Activated naive CD8-positive, alpha-beta T cell (primary cell): Measurements from ENCODE around the gene CYS1.

Experiments used
- H3K27ac Mint-ChIP-seq: one replicate; pipeline ENCODE4 v1.8.0; 2021; ENCODE audit warnings: mixed read lengths
- H3K27me3 Mint-ChIP-seq: one replicate; pipeline ENCODE4 v1.8.0; 2021; ENCODE audit warnings: mixed read lengths
- H3K36me3 Mint-ChIP-seq: one replicate; pipeline ENCODE4 v1.8.0; 2021; ENCODE audit warnings: mixed read lengths
- H3K4me1 Mint-ChIP-seq: one replicate; pipeline ENCODE4 v1.8.0; 2021; ENCODE audit warnings: low read depth, mixed read lengths
- H3K4me3 Mint-ChIP-seq: one replicate; pipeline ENCODE4 v1.8.0; 2021; ENCODE audit warnings: mild to moderate bottlenecking, mixed read lengths
- H3K9me3 Mint-ChIP-seq: one replicate; pipeline ENCODE4 v1.8.0; 2021; ENCODE audit warnings: low read depth, mixed read lengths

CYS1 gene

DNA sequence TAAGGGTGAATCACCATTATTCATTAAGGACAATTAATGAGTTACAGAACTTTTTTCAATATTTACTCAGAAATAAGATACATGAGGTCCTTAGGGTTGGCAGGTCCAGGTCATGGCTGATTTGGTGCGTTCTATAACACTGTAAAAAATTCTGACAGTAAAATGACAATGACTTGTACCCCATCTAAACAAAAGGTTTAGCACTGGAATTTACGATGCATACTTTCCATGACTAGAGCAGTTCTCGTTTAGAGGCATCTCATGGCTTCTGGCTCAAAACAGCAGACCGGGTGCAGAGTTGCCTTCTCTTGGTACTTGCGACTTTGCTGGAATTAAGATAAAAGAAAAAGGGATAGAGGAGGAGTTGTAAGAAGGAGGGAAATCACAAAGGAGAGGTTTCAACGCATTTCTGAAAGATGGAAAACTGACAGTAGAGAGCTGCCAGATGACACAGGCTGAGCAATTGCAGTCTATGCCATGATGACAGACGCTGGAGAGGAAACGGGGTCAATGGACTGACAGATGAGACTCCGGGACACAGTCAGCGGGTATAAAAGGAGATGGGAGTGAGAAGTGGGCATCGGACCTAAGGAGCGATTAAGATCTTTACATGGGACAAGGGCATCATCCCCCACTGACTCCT is 4.1 kb upstream of the CYS1 start:
- Mint-ChIP-seq H3K27me3 (peaks cover 32% of the 10 kb centered on the region), H3K9me3 (no peaks in the 10 kb centered on the region), H3K4me3 (no peak overlapping the region), H3K27ac (no peak overlapping the region), H3K4me1 (peaks cover 7% of the 10 kb centered on the region), H3K36me3 (no peaks in the 10 kb centered on the region)

DNA sequence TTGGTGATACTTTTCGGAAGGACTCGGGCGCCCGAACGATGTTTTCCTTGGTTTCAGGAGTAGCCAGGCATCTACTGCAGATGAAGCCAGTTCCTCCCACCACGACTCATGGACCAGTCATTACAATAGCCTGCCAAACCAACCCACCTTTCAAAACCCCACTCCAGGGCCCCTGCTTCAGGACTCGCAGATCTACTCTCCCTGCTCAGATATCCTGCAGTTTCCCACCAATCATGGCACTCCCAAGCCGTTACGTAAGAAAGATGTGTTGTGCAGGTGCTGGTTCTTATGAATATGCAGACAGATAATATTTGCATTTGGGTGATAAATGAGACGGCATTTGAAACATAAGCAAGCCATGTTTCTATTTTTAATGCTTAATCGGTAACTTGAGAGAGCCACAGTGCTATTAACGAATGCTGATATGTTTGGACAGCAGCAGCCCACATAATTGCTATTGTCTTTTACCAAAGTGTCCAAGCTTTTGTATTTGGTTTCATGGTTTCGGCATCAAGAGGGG is 3.5 kb upstream of the CYS1 start:
- H3K36me3 Mint-ChIP-seq, result no peaks in the 10 kb centered on the region
- H3K4me3 Mint-ChIP-seq, result no peak overlapping the region
- peaks cover 36% of the 10 kb centered on the region for H3K27me3 Mint-ChIP-seq
- H3K27ac Mint-ChIP-seq, result no peak overlapping the region
- no peaks in the 10 kb centered on the region for H3K9me3 Mint-ChIP-seq
- peaks cover 12% of the 10 kb centered on the region for H3K4me1 Mint-ChIP-seq

DNA sequence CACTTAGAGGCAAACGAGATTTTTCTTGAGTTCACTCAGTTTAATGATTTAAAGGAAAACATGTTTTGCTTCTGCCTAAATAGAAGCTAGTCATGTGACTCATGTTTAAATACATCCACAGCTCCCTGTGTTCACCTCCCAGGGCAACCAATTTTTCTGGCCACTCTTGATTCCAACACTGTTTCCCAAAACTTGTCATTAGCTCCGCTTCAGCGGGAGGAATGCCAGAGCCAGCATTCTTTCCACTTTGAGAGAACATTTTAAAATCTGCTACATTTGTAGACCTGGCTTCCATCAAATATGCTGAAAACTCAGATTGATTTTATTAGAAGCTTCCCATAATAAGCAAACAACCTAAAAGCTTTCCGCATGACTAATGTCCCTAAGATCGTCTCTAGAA is 2.8 kb upstream of the CYS1 start:
- H3K27me3 Mint-ChIP-seq, result peaks cover 43% of the 10 kb centered on the region
- H3K4me1 Mint-ChIP-seq, result peaks cover 12% of the 10 kb centered on the region
- no peaks in the 10 kb centered on the region for H3K9me3 Mint-ChIP-seq
- no peaks in the 10 kb centered on the region for H3K36me3 Mint-ChIP-seq
- H3K4me3 Mint-ChIP-seq, result no peak overlapping the region
- no peak overlapping the region for H3K27ac Mint-ChIP-seq

DNA sequence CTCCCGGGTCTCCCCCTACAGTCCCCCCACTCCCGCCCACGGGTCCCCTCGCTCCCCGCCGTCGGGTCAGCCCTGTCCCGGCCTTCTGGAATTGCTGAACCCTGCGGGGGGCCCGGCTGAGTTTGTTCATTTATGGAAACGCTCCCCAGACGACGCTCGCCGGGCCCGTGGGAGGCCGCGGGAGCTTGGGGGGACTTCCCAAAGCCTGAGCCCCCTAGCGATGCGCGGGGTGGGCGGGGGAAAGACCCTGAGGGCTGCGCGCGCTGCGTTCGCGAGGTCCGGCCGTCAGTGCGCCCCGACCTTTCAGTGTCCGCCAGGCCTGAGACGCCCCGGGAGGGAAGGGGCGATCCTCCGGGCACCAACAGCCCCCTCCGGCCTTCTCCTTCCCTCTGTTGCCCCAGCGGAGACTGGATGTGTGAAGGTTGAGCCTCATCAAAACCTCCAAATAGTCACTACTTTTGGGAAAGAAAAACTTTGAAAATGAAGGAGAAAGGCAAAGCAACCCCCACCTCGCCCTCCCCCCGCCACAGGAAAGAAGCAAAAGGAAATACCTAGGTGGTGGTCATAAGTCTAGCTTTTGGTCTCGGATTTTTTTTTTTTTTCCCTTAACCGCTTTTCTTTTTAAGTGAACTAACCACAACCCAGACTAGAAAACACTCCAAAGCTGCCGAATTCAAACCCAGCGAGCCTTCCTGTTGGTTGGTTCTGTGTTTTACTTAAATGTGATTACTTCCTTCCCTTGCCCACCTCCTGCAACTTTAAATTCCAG is 509 bp upstream of the CYS1 start:
- no peaks in the 10 kb centered on the region for H3K36me3 Mint-ChIP-seq

DNA sequence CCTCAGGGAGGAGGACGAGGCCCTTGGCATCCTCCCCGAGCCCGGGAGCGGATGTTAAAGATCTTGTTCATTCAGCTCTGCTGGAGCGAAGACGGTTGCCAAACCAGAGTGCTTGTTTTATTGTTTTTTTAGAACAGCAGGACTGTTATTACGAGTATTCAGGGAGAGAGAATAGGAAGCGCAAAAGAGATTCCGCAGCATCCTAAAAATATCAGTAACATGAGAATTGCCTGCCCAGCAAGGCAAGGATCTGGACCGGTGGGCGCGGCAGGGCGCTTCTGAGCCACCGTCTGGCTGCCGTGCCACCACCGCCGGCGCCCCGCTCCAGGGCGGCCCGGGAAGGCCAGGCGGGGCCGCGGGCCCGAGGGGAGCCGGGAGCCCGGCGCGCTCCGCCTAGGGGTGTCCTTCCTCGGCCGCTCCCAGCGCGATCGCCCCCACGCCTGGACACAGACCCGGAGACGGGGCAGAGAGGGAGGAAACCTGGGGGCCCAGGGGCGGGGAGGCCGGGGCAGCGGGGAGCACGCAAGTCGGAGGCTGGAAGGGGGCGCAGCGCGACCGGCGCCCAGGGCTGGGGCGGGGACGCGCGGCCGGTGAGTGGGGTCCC is 843 bp downstream of the CYS1 start:
- peaks cover 54% of the 10 kb centered on the region for H3K27me3 Mint-ChIP-seq
- no peaks in the 10 kb centered on the region for H3K9me3 Mint-ChIP-seq
- peaks cover 12% of the 10 kb centered on the region for H3K4me1 Mint-ChIP-seq
- no peaks in the 10 kb centered on the region for H3K36me3 Mint-ChIP-seq
- H3K4me3 Mint-ChIP-seq, result peak overlapping the region; percentile 79
- no peak overlapping the region for H3K27ac Mint-ChIP-seq

More for the DNA sequence above, 509 bp upstream of the CYS1 start:
- H3K27ac Mint-ChIP-seq, result no peak overlapping the region
- no peaks in the 10 kb centered on the region for H3K9me3 Mint-ChIP-seq
- peaks cover 12% of the 10 kb centered on the region for H3K4me1 Mint-ChIP-seq
- H3K4me3 Mint-ChIP-seq, result peak overlapping the region; percentile 69
- peaks cover 54% of the 10 kb centered on the region for H3K27me3 Mint-ChIP-seq

DNA sequence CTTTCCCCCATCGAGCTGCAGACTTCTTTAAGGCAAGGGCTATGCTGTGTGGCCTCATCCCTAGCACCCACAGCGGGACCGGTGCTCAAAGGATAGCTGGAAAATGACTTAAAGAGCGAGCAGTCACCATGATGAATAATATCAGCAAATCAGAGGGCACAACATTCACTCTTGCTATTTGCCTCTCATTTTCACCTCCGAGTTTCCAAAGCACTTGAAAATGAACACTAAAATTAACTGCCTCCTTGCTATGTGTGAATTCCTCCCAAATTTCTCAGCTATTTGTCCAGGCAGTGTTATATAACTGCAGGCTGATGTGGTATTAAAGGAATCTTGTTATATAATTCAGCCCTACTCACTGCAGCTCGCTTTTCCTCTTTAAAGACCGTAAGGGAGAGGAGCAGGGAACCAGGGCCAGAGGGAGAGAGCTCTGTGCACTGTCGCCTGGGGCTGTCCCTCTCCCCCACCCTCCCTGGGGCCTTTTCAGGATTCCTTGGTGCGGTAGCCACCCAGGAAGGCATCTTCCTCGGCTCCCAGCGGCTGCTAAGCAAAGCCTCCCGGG is 1.4 kb downstream of the CYS1 start:
- Mint-ChIP-seq H3K27me3 (peaks cover 52% of the 10 kb centered on the region), H3K27ac (no peak overlapping the region), H3K4me3 (peak overlapping the region; percentile 79), H3K9me3 (no peaks in the 10 kb centered on the region), H3K4me1 (peaks cover 12% of the 10 kb centered on the region), H3K36me3 (no peaks in the 10 kb centered on the region)

DNA sequence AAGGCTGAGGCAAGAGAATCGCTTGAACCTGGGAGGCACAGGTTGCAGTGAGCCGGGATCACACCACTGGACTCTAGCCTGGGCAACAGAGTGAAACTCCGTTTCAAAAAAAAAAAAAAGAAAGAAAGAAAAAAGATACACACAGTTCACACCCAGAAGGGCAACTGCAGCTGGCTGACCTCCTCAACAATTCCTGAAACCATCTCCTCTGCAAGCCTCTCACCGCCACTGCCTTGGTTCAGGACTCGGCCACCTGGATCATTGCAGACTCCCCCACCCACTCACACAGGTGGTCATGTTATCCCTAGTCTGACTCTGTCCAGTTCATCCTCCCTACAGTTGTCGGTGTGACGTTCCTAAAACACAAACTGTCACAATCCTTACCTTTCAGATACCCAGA is 2.2 kb downstream of the CYS1 start:
- Mint-ChIP-seq H3K27me3 (peaks cover 46% of the 10 kb centered on the region), H3K9me3 (no peaks in the 10 kb centered on the region), H3K36me3 (no peaks in the 10 kb centered on the region), H3K4me3 (peak overlapping the region; percentile 30), H3K27ac (no peak overlapping the region), H3K4me1 (peaks cover 12% of the 10 kb centered on the region)

DNA sequence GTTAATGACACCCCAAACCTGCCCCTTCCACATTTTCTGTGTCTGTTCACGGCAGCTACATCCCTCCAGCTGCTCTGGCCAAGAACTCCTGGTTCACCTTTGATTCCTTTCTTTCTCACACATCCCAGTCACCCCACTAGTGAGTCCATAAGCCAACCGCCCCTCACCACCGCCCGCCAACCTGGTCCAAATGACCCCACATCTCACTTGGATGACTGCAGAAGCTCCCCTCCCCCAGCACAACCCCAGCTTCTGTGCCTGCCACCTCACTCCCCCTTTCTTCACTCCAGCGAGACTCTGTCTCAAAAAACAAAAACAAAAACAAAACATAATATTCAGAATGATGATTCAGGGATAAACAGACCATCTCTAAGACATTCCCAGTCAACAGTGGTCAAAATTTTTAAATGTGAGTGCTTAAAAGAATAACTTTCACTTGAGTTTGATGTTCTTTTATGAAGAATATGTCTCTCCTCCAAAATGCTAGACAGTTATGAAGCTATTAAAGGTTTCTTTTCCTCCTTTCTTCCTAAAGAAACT is 3.2 kb downstream of the CYS1 start:
- no peaks in the 10 kb centered on the region for H3K36me3 Mint-ChIP-seq
- H3K9me3 Mint-ChIP-seq, result no peaks in the 10 kb centered on the region
- H3K4me3 Mint-ChIP-seq, result no peak overlapping the region
- peaks cover 17% of the 10 kb centered on the region for H3K4me1 Mint-ChIP-seq
- H3K27ac Mint-ChIP-seq, result no peak overlapping the region
- peaks cover 47% of the 10 kb centered on the region for H3K27me3 Mint-ChIP-seq

DNA sequence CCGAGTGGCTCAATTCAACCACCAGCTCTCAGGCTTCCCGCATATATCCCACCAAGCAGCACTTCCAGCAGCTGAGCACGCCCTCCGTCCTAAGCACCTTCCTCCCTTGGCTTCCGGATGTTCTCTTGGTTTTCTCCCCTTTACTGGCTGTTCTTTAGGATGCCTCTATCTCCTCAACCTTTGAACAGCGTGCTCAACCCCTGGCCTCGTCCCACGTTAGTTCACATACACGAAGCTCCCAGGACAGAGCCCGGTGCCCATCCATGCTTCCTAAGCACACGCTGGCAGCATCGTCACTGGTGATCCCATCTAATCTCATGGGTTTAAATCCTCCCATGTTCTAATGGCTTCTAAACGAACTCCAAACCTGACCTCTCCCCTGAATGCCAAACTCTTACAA is 3.7 kb downstream of the CYS1 start:
- Mint-ChIP-seq H3K27ac (no peak overlapping the region), H3K4me1 (peaks cover 17% of the 10 kb centered on the region)

DNA sequence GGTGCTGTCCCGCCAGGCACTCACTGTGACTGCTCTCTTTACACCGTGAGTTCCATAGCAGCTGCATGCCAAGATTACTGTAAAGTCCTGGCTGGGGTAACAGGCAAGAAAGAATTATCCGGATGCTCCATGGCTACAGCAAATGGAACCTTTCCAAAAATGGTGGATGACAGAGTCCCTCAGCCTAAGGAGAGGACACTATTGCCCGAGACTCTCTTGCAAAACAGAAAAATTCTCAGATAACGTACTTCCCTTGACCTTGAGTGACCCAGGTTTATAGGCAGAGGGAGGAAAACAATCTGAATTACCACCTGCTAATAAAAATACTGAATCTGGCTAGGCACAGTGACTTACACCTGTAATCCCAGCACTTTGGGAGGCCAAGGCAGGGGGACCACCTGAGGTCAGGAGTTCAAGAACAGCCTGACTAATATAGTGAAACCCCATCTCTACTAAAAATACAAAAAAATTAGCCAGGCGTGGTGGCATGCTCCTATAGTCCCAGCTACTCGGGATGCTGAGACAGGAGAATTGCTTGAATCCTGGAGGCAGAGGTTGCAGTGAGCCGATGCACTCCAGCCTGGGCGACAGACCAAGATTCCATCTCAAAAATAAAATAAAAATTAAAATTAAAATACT is 4.5 kb downstream of the CYS1 start:
- Mint-ChIP-seq H3K9me3 (no peaks in the 10 kb centered on the region), H3K4me3 (no peak overlapping the region), H3K27ac (no peak overlapping the region), H3K4me1 (peaks cover 10% of the 10 kb centered on the region), H3K36me3 (no peaks in the 10 kb centered on the region), H3K27me3 (peaks cover 41% of the 10 kb centered on the region)

More for the DNA sequence above, 3.7 kb downstream of the CYS1 start:
- H3K4me3 Mint-ChIP-seq, result no peak overlapping the region
- H3K27me3 Mint-ChIP-seq, result peaks cover 46% of the 10 kb centered on the region
- no peaks in the 10 kb centered on the region for H3K36me3 Mint-ChIP-seq
- H3K9me3 Mint-ChIP-seq, result no peaks in the 10 kb centered on the region

DNA sequence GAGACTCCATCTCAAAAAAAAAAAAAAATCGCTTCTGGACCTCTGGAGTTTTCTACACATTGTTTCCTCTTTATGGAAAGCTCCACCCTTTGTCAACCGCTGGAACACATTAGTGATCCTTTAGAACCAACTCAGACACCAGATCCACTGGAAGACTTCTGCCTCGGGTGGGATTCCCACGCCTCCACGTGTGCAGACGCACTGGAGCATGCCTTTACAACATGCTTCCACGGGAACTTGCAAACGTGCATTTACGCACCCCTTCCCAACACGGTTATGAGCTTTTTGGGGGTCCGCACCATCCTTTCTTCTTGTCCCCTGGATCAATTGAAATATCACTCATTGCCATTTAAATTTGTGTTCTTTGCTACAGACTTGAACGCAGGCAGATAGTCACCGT is 5.1 kb downstream of the CYS1 start:
- H3K4me1 Mint-ChIP-seq, result peaks cover 10% of the 10 kb centered on the region
- peaks cover 41% of the 10 kb centered on the region for H3K27me3 Mint-ChIP-seq
- no peaks in the 10 kb centered on the region for H3K36me3 Mint-ChIP-seq
- no peak overlapping the region for H3K4me3 Mint-ChIP-seq
- no peak overlapping the region for H3K27ac Mint-ChIP-seq
- H3K9me3 Mint-ChIP-seq, result no peaks in the 10 kb centered on the region

DNA sequence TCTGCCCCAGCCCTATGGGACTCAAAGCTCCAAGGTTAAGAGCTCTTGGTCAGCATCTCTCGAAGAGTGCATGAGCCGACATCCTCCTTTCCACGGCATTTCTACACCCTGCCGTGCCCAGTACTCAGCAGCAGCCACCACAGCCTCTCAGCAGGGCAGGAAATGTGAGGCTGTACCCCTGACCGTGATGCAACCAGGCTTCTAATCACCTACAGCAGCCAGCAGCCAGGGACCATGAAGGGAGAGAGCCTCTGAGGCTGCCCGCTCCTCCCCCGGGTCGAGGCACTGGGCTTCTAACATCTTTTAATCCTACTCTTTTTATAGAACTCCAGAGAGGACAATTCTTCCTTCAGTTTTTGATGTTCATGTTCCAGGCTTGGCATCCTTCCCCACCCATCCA is 6.5 kb downstream of the CYS1 start:
- H3K9me3 Mint-ChIP-seq, result no peaks in the 10 kb centered on the region
- no peak overlapping the region for H3K27ac Mint-ChIP-seq
- no peaks in the 10 kb centered on the region for H3K36me3 Mint-ChIP-seq
- peaks cover 36% of the 10 kb centered on the region for H3K27me3 Mint-ChIP-seq
- H3K4me3 Mint-ChIP-seq, result no peak overlapping the region
- H3K4me1 Mint-ChIP-seq, result peaks cover 4% of the 10 kb centered on the region

DNA sequence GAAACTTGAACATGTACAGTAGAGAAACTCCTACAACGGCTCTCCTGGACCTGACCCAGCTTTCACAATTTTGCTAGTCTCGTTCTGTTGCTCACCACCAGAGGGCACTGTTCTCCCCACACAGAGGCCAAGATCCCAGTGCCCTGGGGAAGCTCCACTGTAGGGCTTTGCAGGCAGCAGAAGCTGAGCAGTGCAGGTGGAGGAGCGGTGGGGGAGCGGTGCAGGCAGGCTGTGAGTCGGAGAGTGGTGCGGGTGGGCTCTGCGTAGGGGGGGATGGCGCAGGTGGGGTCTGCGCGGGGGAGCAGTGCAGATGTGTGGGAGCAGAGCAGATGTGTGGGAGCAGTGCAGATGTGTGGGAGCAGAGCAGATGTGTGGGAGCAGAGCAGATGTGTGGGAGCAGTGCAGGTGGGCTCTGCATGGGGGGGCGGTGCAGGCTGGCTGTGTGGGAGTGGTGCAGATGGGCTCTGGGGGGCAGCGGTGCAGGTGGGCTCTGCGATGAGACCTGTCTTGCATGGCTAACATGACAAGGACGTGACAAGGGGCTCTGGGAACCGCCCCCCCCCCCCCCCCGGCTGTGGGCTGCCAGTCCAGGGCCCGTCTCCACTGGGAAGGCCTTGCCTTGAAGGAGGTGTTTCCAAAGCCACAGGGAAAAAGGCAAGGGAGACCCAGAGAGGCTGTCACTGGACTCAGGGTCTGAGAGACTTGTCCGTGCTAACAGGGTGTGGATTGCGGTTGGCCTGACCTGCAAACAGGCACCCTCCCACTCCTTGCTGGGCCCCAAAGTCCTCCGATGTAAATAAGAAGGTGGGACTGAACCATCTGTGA is 7.3 kb downstream of the CYS1 start:
- Mint-ChIP-seq H3K4me1 (peaks cover 4% of the 10 kb centered on the region), H3K4me3 (no peak overlapping the region), H3K9me3 (peaks cover 3% of the 10 kb centered on the region), H3K27me3 (peaks cover 28% of the 10 kb centered on the region), H3K27ac (no peak overlapping the region), H3K36me3 (peaks cover 2% of the 10 kb centered on the region)

DNA sequence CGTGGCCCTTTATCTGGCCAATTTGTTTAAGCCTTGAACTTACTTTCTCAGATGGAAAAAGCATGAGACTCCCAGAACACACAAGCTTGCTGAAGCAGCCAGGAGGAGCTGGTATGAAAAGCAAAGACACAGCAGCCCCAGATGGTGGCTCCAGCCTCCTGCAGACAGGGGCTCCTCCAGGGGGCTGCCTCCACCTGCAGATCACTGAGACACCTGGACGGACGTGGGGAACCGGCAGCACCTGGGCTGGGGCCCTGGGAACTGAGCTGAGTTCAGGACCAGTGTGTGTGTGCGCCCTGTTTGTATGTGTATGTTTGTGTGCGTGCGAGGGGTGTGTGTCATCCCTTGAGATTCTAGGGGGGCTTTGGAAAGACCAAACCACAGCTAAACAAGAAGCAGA is 8.6 kb downstream of the CYS1 start:
- Mint-ChIP-seq H3K9me3 (peaks cover 5% of the 10 kb centered on the region), H3K36me3 (peaks cover 3% of the 10 kb centered on the region), H3K27me3 (peaks cover 19% of the 10 kb centered on the region), H3K4me1 (peaks cover 4% of the 10 kb centered on the region), H3K27ac (no peak overlapping the region), H3K4me3 (no peak overlapping the region)
